NCI-H1105 (cell line): ENCODE measurements around the gene OPA3.
A peak's percentile ranks its signal among the peaks of the same experiment; 100 is the strongest.

Experiments
- DNase-seq: peaks from one replicate; lab custom pipeline; 2025; lab: John Stamatoyannopoulos, UW

OPA3 gene

DNA sequence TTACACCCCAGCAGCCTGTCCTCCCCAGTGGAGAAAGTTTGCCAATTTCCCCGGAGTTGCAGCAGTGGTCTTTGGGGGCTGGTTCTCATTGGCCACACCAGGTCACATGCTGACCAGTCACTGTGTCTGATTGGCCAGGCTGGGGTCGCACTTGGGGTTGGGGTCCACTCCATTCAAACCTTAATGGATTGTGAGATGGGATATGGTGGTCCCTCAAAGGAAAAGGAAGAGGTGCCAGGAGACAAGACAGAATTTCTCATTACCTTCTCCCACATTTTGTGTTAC lies 82.9 kb downstream of the OPA3 start:
- no peak for DNase-seq

DNA sequence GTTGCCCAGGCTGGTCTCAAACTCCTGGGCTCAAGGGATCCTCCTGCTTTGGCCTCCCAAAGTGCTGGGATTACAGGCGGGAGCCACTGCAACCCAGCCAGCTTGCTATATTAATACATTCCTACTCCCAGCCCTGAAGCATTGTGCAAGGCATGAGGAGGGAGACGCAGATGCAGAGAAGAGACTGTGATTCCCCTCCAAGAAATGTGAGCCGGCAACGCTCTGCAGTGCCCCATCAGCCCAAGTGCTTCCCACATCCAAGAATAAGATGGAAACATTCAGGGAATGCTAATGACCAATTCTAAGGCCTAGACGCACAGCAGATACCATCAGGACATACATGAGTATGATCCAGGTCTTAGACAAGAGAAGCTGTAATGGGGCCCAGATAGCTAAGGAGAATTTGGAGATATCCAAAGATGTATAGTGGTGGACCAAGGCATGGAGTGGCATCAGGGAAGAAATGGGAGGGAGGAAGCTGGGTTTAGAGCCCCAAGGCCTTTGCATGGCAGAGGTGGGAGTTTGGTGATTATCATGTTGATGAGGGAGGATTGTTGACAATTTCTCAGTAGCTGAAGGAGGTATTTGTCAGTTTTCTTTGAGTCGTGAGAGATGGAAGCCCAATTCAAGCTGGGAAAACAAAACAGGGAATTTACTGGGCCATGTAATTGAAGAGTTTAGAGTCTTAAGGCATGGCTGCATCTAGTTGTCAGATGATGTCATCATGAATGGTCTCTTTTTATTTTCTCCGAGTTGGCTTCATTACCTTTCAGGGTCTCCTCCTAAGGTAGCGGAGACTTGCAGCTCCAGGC lies 83.5 kb downstream of the OPA3 start:
- DNase-seq = no peak

DNA sequence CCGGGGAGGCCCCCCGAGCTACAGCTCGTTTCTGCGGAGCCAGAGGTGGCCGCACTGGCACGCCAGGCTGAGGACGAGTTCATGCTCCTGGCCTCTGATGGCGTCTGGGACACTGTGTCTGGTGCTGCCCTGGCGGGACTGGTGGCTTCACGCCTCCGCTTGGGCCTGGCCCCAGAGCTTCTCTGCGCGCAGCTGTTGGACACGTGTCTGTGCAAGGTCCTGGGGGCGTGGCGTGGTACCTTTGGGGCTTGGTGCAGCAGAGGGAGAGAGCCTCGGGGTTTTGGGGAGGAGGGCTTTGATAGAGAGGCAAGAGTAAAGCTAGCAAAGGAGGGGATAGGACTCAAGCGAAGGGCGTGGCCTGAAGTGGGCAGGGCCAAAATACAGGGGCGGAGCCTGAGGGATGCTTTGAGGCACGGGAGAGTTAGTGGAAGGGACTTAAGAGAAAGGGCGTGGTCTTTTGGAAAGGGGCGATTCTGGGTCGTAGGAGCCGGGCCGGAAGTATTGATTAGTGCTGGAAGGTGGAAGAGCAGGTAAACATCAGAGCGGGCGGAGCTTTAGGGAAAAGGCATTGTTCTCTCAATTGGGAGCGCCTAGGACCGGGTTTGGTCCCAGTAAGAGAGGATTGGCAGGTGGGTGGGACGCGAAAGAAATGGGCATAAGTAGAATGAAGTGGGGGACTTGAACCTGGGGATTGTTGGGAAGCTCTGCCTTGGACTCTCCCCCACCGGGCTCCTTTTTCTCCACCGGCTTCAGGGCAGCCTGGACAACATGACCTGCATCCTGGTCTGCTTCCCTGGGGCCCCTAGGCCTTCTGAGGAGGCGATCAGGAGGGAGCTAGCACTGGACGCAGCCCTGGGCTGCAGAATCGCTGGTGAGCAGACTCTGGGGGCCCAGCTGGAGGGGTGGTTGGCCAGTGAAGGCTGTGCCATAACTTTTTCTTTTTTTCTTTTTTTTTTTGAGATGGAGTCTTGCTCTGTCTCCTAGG lies 85.1 kb downstream of the OPA3 start:
- DNase-seq = no peak

DNA sequence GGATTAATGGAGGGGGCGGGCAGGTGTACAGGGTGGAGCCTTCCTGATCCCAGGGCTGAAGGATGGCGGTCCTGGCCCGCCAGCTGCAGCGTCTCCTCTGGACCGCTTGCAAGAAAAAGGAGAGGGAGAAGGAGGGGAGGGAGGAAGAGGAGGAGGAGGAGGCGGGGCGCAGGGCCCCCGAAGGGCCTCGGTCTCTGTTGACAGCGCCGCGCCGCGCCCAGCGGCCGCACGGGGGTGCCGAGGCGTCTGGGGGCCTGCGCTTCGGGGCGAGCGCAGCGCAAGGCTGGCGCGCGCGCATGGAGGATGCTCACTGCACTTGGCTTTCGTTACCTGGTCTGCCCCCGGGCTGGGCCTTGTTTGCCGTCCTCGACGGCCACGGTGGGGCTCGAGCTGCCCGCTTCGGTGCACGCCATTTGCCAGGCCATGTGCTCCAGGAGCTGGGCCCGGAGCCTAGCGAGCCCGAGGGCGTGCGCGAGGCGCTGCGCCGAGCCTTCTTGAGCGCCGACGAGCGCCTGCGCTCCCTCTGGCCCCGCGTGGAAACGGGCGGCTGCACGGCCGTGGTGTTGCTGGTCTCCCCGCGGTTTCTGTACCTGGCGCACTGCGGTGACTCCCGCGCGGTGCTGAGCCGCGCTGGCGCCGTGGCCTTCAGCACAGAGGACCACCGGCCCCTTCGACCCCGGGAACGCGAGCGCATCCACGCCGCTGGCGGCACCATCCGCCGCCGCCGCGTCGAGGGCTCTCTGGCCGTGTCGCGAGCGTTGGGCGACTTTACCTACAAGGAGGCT lies 86.0 kb downstream of the OPA3 start, which contains the start of gene PPM1N:
Gene PPM1N (plus strand): TSS at position 33 of the 785 bp plus-strand sequence. CDS start 30 bp downstream, at position 63.
- DNase-seq = peak; percentile 4

DNA sequence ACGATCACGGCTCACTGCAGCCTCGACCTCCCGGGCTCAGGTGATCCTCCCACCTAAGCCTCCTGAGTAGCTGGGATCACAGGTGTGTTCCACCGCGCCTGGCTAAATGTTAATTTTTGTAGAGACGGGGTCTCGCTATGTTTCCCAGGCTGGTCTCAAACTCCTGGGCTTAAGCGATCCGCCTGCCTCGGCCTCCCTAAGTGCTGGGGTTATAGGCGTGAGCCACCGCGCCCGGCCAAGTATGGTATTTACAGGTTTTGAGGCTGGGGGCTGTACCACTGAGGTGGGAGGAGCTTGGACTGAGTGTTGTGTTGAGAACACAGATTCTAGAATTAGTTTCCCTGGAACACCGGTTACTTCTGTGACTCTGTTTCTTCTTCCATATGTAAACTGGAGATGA lies 86.8 kb downstream of the OPA3 start:
- no peak for DNase-seq

DNA sequence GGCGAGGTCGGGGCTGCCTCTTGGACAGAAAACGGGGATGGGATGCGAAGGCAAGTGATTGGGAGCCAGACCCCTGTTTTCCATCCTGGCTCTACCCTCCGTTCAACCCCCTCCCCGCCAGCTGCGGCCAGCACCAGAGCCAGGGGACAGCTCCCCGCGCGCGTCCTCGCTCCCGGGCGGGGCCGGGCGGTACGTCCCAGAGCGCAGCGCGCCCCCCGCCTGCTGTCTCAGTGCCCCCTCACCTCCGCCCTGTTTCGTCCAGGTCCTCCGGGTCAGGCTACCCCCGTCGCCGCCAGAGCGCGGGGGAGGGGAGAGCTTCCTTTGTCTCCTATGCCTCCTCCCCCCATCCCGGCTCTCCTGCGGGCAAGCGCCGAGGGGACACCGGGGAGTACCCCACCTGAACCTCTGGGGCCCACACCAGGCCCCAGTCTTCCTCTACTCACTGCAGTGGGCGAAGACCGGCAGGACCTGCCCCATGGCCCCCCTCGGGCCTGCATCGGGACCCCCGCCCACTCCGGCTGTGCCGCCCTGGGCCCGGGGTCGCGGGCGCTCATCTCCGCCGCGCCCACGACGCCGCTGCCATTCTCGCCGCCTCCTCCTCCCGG lies 88.2 kb downstream of the OPA3 start:
- DNase-seq = peak; percentile 33

DNA sequence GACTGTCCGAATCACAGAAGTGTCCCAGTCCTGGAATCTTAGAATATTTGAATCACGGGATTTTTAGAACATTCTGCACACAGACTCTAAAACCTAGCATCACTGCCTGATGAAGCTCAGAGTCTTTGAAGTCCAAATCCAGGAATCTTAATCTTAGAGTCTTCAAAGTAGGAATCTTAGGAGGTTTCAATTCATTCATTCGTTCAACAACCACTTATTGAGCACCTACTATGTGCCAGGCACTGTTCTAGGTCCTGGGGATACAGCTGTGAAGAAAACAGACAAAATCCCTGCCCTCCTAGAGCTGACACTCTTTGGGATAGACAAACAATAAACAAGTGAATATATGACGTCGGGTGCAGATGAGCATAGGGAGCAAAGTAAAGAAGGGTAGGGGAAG lies 89.4 kb downstream of the OPA3 start:
- DNase-seq = no peak

DNA sequence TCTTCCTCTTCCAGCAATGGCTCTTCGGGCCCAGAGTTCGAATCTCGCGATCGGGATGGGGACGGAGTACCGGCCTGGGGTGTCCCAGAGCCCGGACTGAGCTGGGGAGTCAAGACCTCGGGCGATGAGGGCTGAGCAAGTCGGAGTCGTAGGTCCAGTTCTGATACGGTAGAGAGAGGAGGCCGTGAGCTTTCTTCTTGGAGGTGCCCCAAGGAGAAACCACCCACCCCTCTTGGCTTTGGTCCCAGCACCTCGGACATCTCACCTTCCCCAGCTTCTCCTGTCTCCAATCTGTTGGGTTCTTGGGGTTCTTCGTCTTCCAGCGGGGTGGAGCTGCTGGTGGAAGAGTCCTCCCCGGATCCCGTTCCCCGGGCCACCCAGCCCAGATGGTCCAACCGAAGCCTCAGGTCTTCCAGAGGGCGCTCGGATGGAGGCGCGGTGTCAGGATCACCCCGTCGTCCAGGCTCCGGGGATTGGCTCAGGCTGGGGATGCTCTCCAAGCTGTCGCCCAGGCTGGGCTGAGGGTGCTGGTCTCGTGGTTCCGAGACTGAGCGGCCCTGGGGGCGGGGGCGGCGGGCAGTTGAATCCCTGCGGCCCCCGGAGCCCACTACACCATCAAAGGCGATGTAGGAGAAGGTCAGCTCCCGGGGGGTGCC lies 90.2 kb downstream of the OPA3 start:
- DNase-seq = no peak

DNA sequence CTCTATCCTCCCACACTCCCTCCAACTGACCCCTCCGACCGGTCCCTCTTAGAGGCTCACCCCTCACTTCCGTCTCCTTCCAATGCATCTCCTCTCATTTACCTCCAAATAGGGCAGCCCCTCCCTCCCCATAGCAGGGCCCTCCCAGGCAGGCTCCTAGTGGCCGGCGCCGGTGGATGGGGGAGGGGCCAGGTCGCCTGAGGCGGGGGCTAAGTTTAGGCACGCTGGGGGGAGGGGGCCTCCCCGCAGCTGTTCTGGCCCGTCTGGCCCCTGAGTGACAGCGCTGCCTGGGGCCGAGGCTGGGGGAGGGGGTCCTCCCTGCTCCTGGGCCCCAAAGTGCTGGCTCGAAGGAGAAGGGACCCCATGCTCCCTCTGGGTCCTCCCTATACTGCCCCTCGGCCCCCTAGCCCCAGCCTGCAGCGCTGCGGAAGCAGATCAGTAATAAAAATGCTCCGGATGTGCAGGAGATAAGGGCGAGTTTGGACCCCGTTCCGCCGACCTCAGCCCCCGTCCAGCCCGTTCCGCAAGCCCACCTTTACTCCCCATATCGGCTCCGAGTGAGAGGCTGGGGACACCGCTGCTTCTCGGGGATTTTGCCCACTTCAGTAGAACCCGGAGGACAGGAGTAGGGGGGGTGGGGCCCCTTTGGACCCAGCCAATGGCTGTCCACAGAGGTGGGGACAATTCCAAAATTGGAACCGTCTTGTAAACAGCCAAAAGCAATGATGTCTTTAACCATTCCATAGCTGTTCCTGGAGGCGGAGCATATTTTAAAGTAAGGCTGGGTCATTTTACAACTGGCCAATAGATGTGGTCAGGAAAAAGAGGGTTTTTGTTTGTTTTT lies 91.8 kb downstream of the OPA3 start:
- DNase-seq = no peak

DNA sequence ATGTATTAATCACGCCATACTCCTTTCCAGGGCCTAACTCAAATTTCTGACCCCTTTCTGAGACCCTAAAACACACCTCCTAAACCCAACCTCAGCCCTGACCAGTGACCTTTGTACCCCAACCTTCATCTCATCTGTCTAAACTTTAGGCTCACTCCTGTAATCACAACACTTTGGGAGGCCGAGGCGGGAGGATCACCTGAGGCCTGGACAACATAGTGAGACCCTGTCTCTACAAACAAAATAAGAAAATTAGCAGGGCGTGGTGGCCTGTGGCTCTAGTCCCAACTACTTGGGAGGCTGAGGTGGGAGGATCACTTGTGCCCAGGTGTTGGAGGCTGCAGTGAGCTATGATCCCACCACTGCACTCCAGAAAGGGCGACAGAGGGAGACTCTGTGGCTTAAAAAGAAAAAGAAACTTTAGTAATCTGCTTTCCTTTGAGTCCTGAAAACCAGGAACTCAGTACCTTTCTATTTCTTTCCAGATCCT lies 92.4 kb downstream of the OPA3 start:
- DNase-seq = no peak

DNA sequence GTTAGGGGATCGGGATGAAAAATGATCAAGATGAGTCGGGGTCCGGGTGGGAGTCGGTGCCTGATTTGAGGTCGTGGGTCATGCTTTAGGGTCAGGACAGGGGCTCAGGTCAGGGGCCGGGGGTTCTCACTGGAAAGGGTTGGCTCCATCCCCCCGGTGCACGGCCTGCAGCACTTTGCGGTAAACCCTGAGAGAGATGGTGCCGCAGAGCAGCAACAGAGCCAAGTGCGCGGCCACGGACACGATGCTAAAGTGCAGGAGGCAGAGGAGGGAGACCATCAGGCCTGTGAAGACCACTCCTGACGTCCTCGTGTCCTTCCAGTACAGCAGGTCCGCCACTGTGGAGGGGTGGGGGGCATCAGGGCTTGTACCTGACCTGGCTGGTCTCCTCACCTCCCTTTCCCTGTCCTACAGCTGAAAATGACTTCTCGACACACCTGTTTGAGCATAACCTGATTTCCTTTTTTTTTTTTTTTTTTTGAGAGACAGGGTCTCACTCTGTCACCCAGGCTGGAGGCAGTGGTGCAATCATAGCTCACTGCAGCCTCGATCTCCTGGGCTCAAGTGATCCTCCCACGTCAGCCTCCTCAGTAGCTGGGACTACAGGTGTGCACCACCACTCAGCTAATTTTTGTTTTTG lies 95.3 kb downstream of the OPA3 start:
- no peak for DNase-seq

DNA sequence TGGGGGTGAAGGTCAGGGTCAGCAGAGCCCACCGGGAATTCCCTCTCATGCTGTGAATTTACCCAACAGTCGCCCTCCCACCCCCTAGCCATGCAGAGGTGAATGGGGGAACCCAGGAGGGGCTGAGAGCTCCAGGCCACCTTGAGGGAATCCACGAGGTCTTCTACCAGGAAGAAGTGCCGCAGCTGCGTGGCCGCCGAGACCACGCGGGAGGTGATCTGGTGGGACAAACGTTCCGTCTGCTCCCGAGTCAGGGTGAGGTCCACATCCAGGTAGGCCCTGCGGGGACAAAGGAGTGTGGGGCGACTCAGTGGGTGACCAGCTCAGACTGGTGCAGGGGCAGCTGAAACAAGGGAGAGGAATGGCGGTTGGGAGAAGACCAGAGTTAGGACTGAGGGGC lies 95.9 kb downstream of the OPA3 start:
- DNase-seq = no peak

DNA sequence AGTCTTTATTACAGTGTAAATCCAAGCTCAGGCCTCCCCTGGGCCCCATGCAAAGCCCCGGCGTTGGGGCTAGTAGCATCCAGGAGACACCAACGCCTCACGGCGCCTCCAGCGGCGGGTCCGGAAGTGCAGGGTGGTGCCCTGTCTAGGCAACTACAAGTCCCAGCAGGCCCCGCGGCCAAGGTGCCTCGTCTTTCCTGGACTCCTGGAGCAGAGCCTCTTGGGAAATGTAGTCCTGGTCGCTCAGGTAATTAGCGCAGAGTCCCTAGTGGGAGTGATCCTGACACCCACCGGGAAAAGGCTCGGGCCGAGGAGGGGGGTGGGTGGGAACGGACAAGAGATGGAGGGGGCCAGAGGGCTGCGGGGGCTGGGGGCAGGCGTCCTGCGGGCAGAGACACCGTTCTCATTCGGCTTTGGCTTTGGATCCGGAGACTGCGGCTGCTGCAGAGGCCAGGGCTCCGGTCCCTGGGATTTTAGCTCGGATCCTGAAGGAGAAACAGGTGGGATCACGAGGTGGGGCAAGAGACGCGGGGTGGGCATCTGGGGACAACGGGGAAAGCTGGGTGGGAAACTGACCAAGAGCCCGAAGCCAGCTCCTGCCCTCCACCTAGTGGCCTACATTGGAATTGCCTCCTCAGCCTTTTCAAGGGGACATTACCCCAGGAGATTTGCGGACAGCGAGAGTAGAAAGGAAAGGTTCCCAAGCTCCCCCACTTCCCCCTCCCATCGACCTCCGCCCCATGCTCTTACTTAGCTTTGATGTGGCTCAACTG lies 99.1 kb downstream of the OPA3 start:
- DNase-seq = peak; percentile 93

DNA sequence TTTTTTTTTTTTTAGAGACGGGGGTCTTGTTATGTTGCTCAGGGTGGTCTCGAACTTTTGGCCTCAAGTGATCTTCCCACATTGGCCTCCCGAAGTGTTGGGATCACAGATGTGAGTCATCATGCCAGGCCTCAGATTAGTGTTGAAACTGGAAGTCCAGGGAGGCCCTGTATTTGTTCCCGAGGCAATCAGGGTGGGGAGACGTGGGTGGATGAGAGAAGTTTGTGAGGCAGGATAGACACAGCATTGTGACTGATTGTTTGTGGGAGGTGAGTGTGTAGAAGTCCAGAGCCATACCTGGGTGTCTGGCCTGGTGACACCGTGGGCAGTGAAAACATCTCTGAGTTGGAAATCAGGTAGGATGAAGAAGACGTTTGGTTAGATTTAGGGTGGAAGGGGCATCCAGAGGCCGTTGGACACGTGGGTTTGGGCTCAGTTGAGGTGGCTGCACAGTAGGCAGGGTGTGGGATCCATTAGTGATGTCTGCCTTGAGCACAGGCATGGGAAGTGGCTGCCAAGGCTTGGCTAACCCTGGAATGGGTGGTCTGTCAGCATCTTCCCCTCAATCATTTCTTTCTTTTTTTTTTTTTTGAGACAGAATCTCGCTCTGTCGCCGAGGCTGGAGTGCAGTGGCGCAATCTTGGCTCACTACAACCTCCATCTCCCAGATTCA lies 100.2 kb downstream of the OPA3 start:
- DNase-seq = no peak

DNA sequence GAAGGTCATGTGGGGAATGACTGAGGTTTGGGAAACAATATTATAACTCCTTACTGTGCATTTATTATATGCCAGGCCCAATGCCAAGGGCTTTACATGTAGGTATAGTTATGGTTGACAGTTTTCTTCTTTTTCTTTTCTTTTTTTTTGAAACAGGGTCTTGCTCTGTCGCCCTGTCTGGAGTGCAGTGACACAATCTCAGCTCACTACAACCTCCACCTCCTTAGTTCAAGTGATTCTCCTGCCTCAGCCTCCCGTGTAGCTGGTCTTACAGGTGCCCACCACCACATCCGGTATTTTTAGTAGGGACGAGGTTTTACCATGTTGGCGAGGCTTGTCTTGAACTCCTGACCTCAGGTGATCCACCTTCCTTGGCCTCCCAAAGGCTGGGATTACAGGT lies 101.6 kb downstream of the OPA3 start:
- no peak for DNase-seq

DNA sequence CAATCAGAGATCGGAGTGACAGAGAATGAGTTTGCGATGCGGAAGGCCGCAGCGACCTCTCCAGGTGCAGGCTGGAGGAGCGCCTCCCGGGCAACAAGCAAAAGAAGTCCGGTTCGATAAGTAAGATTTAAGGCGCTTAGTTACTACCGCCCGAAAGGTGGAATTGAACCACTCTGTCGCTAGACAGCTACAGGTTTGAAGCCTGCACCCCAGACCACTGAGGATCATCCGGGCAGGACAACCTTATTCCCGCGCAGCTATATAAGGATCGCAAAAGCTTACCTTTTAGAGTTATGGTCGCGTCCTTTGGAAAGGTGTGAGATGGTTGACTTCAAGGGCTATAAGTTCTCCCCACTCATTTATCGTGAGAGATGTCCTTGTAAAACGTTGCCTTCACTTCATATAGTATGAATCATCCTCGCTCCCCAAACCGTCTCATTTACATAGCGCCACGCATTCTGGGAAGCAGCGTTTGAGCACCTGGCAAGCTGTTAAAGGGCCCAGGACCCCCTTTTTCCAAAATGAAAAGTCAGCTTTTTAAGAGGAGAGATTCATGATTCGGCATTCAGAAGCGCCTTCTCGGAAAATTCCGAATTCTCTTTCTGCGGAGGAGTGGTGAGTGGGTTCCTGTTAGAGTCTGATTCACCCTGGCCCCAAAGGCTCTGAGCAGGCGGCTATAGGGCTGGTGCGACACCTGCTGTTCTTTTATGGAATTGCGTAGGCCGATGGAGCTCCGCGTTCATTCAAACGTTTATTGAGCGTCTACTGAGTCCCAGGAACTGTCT lies 106.0 kb downstream of the OPA3 start:
- peak; percentile 83 for DNase-seq

DNA sequence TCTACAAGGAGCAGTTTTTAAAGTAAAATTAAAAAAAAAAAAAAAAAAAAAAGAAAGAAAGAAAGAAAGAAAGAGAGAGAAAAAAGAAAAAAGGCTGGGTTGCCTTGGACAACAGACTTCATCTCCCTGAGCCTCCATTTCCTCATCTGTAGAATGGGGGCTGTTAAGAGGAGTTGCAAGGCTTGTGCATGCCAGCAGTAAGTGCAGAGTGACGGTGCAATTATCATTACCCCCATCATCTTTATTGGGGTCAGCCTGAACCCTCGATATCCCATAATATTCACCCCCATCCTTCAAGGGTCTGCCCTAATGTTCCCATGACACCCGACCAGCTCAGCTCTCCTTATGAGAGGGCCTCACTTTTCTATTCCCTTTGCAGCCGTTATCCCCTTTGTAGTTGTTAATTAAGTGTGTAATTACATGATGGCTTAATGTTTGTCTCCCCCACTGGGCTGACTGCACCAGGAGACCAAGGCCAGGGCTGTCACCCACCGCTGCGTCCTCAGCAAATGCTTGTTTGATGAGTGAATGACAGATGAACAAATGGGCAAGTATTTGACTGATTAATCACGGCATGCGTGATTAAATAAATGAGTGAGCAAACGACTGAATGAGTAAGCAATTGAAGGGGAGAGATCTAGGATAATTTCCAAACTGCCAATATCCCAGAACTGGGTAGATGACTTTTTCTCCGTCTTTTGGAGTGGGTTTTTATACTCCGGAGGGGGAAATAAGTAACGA lies 106.7 kb downstream of the OPA3 start:
- DNase-seq = peak; percentile 40
